Keratinocyte (primary cell): ENCODE data around the gene MSRB1. TPM values are rescaled to one million over a fixed set of nuclear protein-coding genes. Genes with fewer than 3 reads are reported as not detected.
A peak's percentile ranks its signal among the peaks of the same experiment; 100 is the strongest.

Source experiments
- DNase-seq: peaks from one replicate; pipeline ENCODE4 v3.0.0-alpha.2; 2011; ENCODE audit warnings: low read depth, missing footprints, low spot score
- FAIRE-seq: peaks from 2 replicates; lab custom pipeline; 2011; peaks lifted over from hg19 to GRCh38; lab: Jason Lieb, UNC
- H2AFZ ChIP-seq: 2 replicates; pipeline ENCODE4 v1.6.0; 2012; ENCODE audit warnings: low read length, control low read depth, inconsistent platforms; ENCODE audit not compliant: control insufficient read depth
- H3K27ac ChIP-seq: 2 replicates; pipeline ENCODE4 v1.5.1; 2011; ENCODE audit warnings: low read length; ENCODE audit not compliant: control insufficient read depth, insufficient read depth
- H3K27me3 ChIP-seq: 3 replicates; pipeline ENCODE4 v1.6.0; 2011; ENCODE audit warnings: low read length; ENCODE audit not compliant: control insufficient read depth, insufficient read depth; ENCODE audit errors: extremely low read depth
- H3K36me3 ChIP-seq, 2 experiments: 2 replicates in 1 of 2; 3 replicates in 1 of 2; pipeline ENCODE4 v1.5.1; 2011; ENCODE audit warnings: low read length in 2 of 2, mild to moderate bottlenecking in 1 of 2; ENCODE audit not compliant: control insufficient read depth in 2 of 2, insufficient read depth in 2 of 2; ENCODE audit errors: extremely low read depth in 1 of 2
- H3K4me1 ChIP-seq: 3 replicates; pipeline ENCODE4 v1.5.1; 2011; ENCODE audit warnings: low read length; ENCODE audit not compliant: control insufficient read depth, insufficient read depth; ENCODE audit errors: extremely low read depth
- H3K4me2 ChIP-seq: 3 replicates; pipeline ENCODE4 v1.6.0; 2011; ENCODE audit warnings: low read depth, low read length; ENCODE audit not compliant: control insufficient read depth, insufficient read depth; ENCODE audit errors: extremely low read depth
- H3K4me3 ChIP-seq, 3 experiments: fragments of 200-600 bp in 1 of 3; sonication (generic) in 1 of 3; 2 replicates in 2 of 3; 3 replicates in 1 of 3; pipeline ENCODE4 v1.5.1; 2011 to 2016; ENCODE audit warnings: low read length in 3 of 3, mild to moderate bottlenecking in 3 of 3, control low read depth in 2 of 3, inconsistent platforms in 1 of 3, low read depth in 1 of 3, mixed read lengths in 1 of 3, mixed run types in 1 of 3, moderate library complexity in 1 of 3; ENCODE audit not compliant: control insufficient read depth in 2 of 3, insufficient read depth in 2 of 3; ENCODE audit errors: extremely low read depth in 1 of 3
- H3K79me2 ChIP-seq: 2 replicates; pipeline ENCODE4 v1.6.0; 2012; ENCODE audit warnings: low read length; ENCODE audit not compliant: control insufficient read depth, insufficient read depth
- H3K9ac ChIP-seq: 3 replicates; pipeline ENCODE4 v1.6.0; 2011; ENCODE audit warnings: low read length; ENCODE audit not compliant: control insufficient read depth, insufficient read depth; ENCODE audit errors: extremely low read depth
- H3K9me1 ChIP-seq: 3 replicates; pipeline ENCODE4 v1.6.0; 2011; ENCODE audit warnings: low read length; ENCODE audit not compliant: control insufficient read depth, insufficient read depth; ENCODE audit errors: extremely low read depth
- H3K9me3 ChIP-seq: 2 replicates; pipeline ENCODE4 v1.5.1; 2012; ENCODE audit warnings: low read depth, low read length; ENCODE audit not compliant: control insufficient read depth
- H4K20me1 ChIP-seq: 3 replicates; pipeline ENCODE4 v1.6.0; 2011; ENCODE audit warnings: low read length; ENCODE audit not compliant: control insufficient read depth, insufficient read depth; ENCODE audit errors: extremely low read depth
- EZH2 ChIP-seq: IDR thresholded peaks from one replicate; pipeline ENCODE4 v1.6.1; 2012; ENCODE audit warnings: inconsistent platforms, mild to moderate bottlenecking, low read length, moderate library complexity
- dilution Hi-C: fragments of 300-500 bp; cut with MboI; formaldehyde crosslinking; loops from one replicate; pipeline ENCODE4 v1.7.0; 2020; ENCODE audit warnings: low sequenced_read_pairs; ENCODE audit not compliant: extremely low pct_ligation_motif_present
- polyA plus RNA-seq, 5 experiments: library from polyadenylated mRNA; depleted of rRNA in 3 of 5; stranded (reverse) in 3 of 5; stranded (forward) in 1 of 5; unstranded in 1 of 5; fragments of >200 nt; gene quantifications; 1 replicate in 1 of 5; 2 replicates in 3 of 5; 3 replicates in 1 of 5; pipeline versions ENCODE4 v1.2.1 to v1.2.3, GENCODE V29; 2011 to 2012; ENCODE audit warnings: missing spikeins in 2 of 5, low read depth in 1 of 5, low replicate concordance in 1 of 5
- TF ChIP-seq, protein P1 (sequence below), 3 experiments: IDR thresholded peaks in 1 of 3; conservative IDR thresholded peaks in 1 of 3; optimal IDR thresholded peaks in 1 of 3; 2 replicates in 2 of 3; 3 replicates in 1 of 3; pipeline versions ENCODE3 to v1.5.1; 2011; ENCODE audit warnings: low read length in 3 of 3, mild to moderate bottlenecking in 3 of 3, moderate library complexity in 2 of 3, control low read depth in 1 of 3, inconsistent platforms in 1 of 3; ENCODE audit not compliant: insufficient read depth in 2 of 3; ENCODE audit errors: extremely low read depth in 1 of 3

MSRB1 gene
- polyA plus RNA-seq, 1 donor (not counting 4 experiments of a cell fraction or from before 2014, with no cell fraction given): 25.2 TPM

DNA sequence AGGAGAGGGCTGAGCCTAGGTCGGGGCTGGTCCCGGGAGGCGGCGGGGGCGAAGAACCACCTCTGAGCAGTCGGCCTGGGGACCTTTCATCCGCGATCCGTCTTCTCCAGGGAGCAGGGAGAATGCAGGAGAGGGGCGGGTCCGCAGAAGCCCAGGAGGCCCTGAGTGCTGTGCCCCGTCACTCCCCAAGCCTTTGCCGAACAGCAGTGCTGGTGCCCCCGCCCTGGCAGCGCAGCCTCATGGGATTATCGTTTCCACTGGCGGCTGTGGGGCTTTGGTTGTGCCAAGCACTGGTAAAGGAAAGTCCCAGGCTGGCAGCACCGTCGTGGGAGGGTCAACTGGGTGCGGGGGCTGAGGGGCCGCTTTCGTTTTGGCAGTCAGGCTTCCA is 29.5 kb upstream of the MSRB1 start:
- H3K9me3 ChIP-seq: no peaks in the 10 kb centered on the region
- H3K4me2 ChIP-seq: peak overlapping the region; percentile 95
- TF ChIP-seq EZH2: no peak
- TF ChIP-seq, protein P1, sequence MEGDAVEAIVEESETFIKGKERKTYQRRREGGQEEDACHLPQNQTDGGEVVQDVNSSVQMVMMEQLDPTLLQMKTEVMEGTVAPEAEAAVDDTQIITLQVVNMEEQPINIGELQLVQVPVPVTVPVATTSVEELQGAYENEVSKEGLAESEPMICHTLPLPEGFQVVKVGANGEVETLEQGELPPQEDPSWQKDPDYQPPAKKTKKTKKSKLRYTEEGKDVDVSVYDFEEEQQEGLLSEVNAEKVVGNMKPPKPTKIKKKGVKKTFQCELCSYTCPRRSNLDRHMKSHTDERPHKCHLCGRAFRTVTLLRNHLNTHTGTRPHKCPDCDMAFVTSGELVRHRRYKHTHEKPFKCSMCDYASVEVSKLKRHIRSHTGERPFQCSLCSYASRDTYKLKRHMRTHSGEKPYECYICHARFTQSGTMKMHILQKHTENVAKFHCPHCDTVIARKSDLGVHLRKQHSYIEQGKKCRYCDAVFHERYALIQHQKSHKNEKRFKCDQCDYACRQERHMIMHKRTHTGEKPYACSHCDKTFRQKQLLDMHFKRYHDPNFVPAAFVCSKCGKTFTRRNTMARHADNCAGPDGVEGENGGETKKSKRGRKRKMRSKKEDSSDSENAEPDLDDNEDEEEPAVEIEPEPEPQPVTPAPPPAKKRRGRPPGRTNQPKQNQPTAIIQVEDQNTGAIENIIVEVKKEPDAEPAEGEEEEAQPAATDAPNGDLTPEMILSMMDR (optimal IDR thresholded peaks at IDR 0.05 in 1 of 3, IDR thresholded peaks at IDR 0.05 in 1 of 3, conservative IDR thresholded peaks at IDR 0.05 in 1 of 3; ENCODE audit: extremely low read depth in 1 of 3, insufficient read depth in 2 of 3, low read length in 3 of 3): no peak
- peak overlapping the region; percentile 89 for H3K9ac ChIP-seq
- H3K27ac ChIP-seq: peak overlapping the region; percentile 84
- no peaks in the 10 kb centered on the region for H3K27me3 ChIP-seq
- FAIRE-seq: no peak
- no peaks in the 10 kb centered on the region for H3K9me1 ChIP-seq
- no peak for DNase-seq
- H3K36me3 ChIP-seq: peaks cover under 1 to 22% of the 10 kb centered on the region in 2 experiments
- H4K20me1 ChIP-seq: no peaks in the 10 kb centered on the region
- dilution Hi-C loops: no loop called here
- no peak overlapping the region for H2AFZ ChIP-seq
- H3K4me1 ChIP-seq: peaks cover 13% of the 10 kb centered on the region
- H3K79me2 ChIP-seq: peaks cover 32% of the 10 kb centered on the region
- peak overlapping the region; percentile 92 to 100 (median 93) for H3K4me3 ChIP-seq

DNA sequence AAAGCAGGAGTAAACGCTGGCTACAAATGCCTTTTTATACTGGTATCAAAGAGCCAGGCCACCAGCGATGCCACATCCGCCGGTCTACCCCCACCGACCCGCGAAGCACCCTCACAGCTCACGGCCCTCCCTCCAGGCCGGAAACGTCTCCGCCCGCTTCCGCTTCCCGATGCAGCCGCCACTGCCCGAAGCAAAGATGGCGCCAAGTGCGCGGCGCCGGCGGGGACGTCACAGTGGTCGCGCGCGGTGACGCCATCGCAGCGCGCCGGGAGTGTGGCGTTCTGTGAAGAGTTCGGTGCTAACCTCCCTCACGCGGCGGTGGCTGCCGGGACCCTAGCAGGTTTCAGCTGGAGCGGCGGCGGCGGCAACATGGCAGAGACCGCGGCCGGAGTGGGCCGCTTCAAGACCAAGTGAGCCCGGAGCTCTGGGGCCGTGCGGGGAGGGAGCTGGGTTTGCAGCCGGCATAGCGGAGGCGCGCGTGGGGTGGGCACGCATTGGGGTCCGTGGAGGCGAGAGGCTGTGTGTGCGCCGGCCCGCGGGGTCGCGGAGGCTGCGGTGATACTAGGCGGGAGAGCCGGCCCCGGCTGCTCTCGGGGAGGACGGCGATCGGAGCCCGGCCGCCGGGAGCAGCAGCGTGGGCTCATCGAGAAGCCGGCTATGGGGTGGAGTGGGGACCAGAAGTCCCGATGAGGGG is 28.9 kb upstream of the MSRB1 start, which contains the start of gene TBL3:
TSS of gene TBL3 (plus strand) at position 258 of the 694 bp plus-strand sequence. CDS start at position 370, 112 bp downstream.
- peak within 1 kb of the TSS; percentile 84 for H3K27ac ChIP-seq
- no peak for DNase-seq

More for the DNA sequence above, 28.9 kb upstream of the MSRB1 start, which contains the start of gene TBL3:
- Histone ChIP-seq H3K4me2 (peak within 1 kb of the TSS; percentile 95), H3K4me3 (peak within 1 kb of the TSS; percentile 92 to 100 (median 93)), H3K79me2 (peaks cover 32% of the 10 kb centered on the region), H3K9me1 (no peaks in the 10 kb centered on the region), H3K36me3 (peaks cover 0 to 21% of the 10 kb centered on the region in 2 experiments), H3K4me1 (peaks cover 13% of the 10 kb centered on the region), H3K27me3 (no peaks in the 10 kb centered on the region), H3K9me3 (no peaks in the 10 kb centered on the region), H2AFZ (peak within 1 kb of the TSS; percentile 82), H4K20me1 (no peaks in the 10 kb centered on the region), H3K9ac (peak within 1 kb of the TSS; percentile 89)
- dilution Hi-C loops: no loop called here
- FAIRE-seq: peak; percentile 62
- TF ChIP-seq, protein P1 (optimal IDR thresholded peaks at IDR 0.05 in 1 of 3, IDR thresholded peaks at IDR 0.05 in 1 of 3, conservative IDR thresholded peaks at IDR 0.05 in 1 of 3; ENCODE audit: extremely low read depth in 1 of 3, insufficient read depth in 2 of 3, low read length in 3 of 3): no peak
- TF ChIP-seq EZH2: no peak
